Vagina (tissue), 2 donors: ENCODE results near the gene GPC4.

Experiments used
- POLR2A ChIP-seq, 2 donors: fragments of 450-650 bp; IDR thresholded peaks; one replicate each; pipeline ENCODE4 v1.6.1; 2017; ENCODE audit warnings: antibody characterized with exemption in 2 of 2, mild to moderate bottlenecking in 2 of 2, moderate library complexity in 2 of 2
- TF ChIP-seq, protein P1 (sequence below), 3 experiments: fragments of 450-650 bp in 2 of 3; fragments of 200-600 bp in 1 of 3; sonication (generic) in 1 of 3; IDR thresholded peaks; one replicate each; pipeline ENCODE4 v1.5.1; 2017 to 2019; ENCODE audit warnings: antibody characterized with exemption in 3 of 3, mild to moderate bottlenecking in 2 of 3, moderate library complexity in 2 of 3

- TF ChIP-seq, protein P1, sequence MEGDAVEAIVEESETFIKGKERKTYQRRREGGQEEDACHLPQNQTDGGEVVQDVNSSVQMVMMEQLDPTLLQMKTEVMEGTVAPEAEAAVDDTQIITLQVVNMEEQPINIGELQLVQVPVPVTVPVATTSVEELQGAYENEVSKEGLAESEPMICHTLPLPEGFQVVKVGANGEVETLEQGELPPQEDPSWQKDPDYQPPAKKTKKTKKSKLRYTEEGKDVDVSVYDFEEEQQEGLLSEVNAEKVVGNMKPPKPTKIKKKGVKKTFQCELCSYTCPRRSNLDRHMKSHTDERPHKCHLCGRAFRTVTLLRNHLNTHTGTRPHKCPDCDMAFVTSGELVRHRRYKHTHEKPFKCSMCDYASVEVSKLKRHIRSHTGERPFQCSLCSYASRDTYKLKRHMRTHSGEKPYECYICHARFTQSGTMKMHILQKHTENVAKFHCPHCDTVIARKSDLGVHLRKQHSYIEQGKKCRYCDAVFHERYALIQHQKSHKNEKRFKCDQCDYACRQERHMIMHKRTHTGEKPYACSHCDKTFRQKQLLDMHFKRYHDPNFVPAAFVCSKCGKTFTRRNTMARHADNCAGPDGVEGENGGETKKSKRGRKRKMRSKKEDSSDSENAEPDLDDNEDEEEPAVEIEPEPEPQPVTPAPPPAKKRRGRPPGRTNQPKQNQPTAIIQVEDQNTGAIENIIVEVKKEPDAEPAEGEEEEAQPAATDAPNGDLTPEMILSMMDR (IDR thresholded peaks at IDR 0.05): no peak
- TF ChIP-seq POLR2A (IDR thresholded peaks at IDR 0.05): no peak
Observed at GRCh38 chrX:133321451-133321850, 93.8 kb downstream of the GPC4 start.
